ENCODE data around the gene TP53I11. TPM values are rescaled to one million over a fixed set of nuclear protein-coding genes. Genes with fewer than 3 reads are reported as not detected.

TP53I11 gene
- total and polyA plus RNA-seq, 9 of the 15 experiments (the other 6 are each of a cell fraction or from before 2014, with no cell fraction given): 0.14 to 2.5 (median 1.2) TPM; not detected in 2

GRCh38 chr11:44945666-44946065 is 5.0 kb downstream of the TP53I11 start:
- DNase-seq (ENCODE audit: extremely low read depth in 1 of 4, low spot score in 3 of 4): no peak
- Histone ChIP-seq H3K9ac (ENCODE audit: insufficient read depth in 1 of 2, low read depth in 2 of 2, low read length in 2 of 2) (no peak overlapping the region), H4K20me1 (replicated peaks; ENCODE audit: control insufficient read depth, insufficient read depth, low read length) (peaks cover 23% of the 10 kb centered on the region; the same call in 1 of the 2 replicates), H3K27me3 (ENCODE audit: control insufficient read depth in 2 of 2, insufficient read depth in 2 of 2, low read length in 2 of 2) (peaks cover 0 to 27% of the 10 kb centered on the region in 2 experiments; a peak in 2 of 5 replicates), H3K9me1 (ENCODE audit: control insufficient read depth, insufficient read depth, low read length) (no peaks in the 10 kb centered on the region), H3K4me1 (replicated peaks in 1 of 2; ENCODE audit: control insufficient read depth in 2 of 2, insufficient read depth in 2 of 2, low read length in 2 of 2) (peaks cover 0 to 16% of the 10 kb centered on the region in 2 experiments; a peak in 2 of 5 replicates), H3K27ac (ENCODE audit: extremely low read depth, low read depth, low read length) (no peak overlapping the region), H3K36me3 (ENCODE audit: control insufficient read depth, insufficient read depth, low read length) (no peaks in the 10 kb centered on the region), H2AFZ (ENCODE audit: low read depth, low read length) (no peak overlapping the region), H3K79me2 (ENCODE audit: control insufficient read depth, insufficient read depth, low read length) (no peaks in the 10 kb centered on the region), H3K4me3 (no peak overlapping the region), H3K4me2 (ENCODE audit: insufficient read depth, low read length) (no peak overlapping the region), H3K9me3 (replicated peaks; ENCODE audit: control insufficient read depth, insufficient read depth, low read depth, low read length) (no peaks in the 10 kb centered on the region)
- intact Hi-C loops (cut with micrococcal nuclease): no loop called here
- no peak for FAIRE-seq
- 6% methylated on average over 10 of the region's 11 CpGs for WGBS (ENCODE audit: insufficient coverage, low coverage, missing lambda C conversion rate)
- TF ChIP-seq POLR2AphosphoS5 (IDR thresholded peaks at IDR 0.05; ENCODE audit: control insufficient read depth, insufficient read depth, low read depth, low read length): no peak
- no peak for TF ChIP-seq HDGF (IDR thresholded peaks at IDR 0.05)
- TF ChIP-seq KDM1A (IDR thresholded peaks at IDR 0.05): no peak
- no TSS peak for BruUV-seq (replicated peaks)
- CTCF ChIA-PET (ENCODE audit: low intra/inter-chr PET ratio): interaction anchor here (0.6 kb wide), 1 partner anchor 191 kb away, joined by 3 read pairs; no protein-coding TSS in a partner anchor
- in situ Hi-C loops (cut with MboI): no loop called here
- POLR2A ChIA-PET: interaction anchor here (0.8 to 1.2 kb wide), 3 partner anchors 15 to 159 kb away, joined by 3 to 4 read pairs (median 3); no protein-coding TSS in a partner anchor
- ATAC-seq: no peak

- TF ChIP-seq ZNF124 (CRISPR knock-in tag; IDR thresholded peaks at IDR 0.05): no peak
- TF ChIP-seq ZNF324 (CRISPR knock-in tag; IDR thresholded peaks at IDR 0.05): no peak
- TF ChIP-seq GATA2 (CRISPR knock-in tag; IDR thresholded peaks at IDR 0.05): no peak
- no peak for TF ChIP-seq ZNF174 (CRISPR knock-in tag; IDR thresholded peaks at IDR 0.05)
- no peak for TF ChIP-seq USF2 (CRISPR knock-in tag; IDR thresholded peaks at IDR 0.05)
- TF ChIP-seq MBD2 (IDR thresholded peaks at IDR 0.05; ENCODE audit: borderline replicate concordance, low read depth): no peak
- no peak for TF ChIP-seq SAFB2 (IDR thresholded peaks at IDR 0.05; ENCODE audit: borderline replicate concordance, low read depth, low read length, severe bottlenecking)
- Histone ChIP-seq H3K79me2 (ENCODE audit: control insufficient read depth, insufficient read depth, low read length) (no peaks in the 10 kb centered on the region), H3K27ac (ENCODE audit: extremely low read depth, low read depth, low read length) (no peak overlapping the region), H3K4me2 (ENCODE audit: insufficient read depth, low read length) (no peak overlapping the region), H3K9me3 (replicated peaks; ENCODE audit: control insufficient read depth, insufficient read depth, low read depth, low read length) (no peaks in the 10 kb centered on the region), H3K36me3 (ENCODE audit: control insufficient read depth, insufficient read depth, low read length) (no peaks in the 10 kb centered on the region), H2AFZ (ENCODE audit: low read depth, low read length) (no peak overlapping the region), H3K9ac (ENCODE audit: insufficient read depth in 1 of 2, low read depth in 2 of 2, low read length in 2 of 2) (no peak overlapping the region), H3K4me1 (replicated peaks in 1 of 2; ENCODE audit: control insufficient read depth in 2 of 2, insufficient read depth in 2 of 2, low read length in 2 of 2) (peaks cover 0 to 10% of the 10 kb centered on the region in 2 experiments; a peak in 2 of 5 replicates), H3K9me1 (ENCODE audit: control insufficient read depth, insufficient read depth, low read length) (no peaks in the 10 kb centered on the region), H3K4me3 (no peak overlapping the region), H3K27me3 (ENCODE audit: control insufficient read depth in 2 of 2, insufficient read depth in 2 of 2, low read length in 2 of 2) (peaks cover 0 to 28% of the 10 kb centered on the region in 2 experiments; a peak in 2 of 5 replicates), H4K20me1 (replicated peaks; ENCODE audit: control insufficient read depth, insufficient read depth, low read length) (peaks cover 23% of the 10 kb centered on the region; the same call in 1 of the 2 replicates)
- ChIA-PET POLR2A (interaction anchor here (0.6 to 0.8 kb wide), 2 partner anchors 76 to 160 kb away, joined by 3 read pairs; no protein-coding TSS in a partner anchor), CTCF (ENCODE audit: low intra/inter-chr PET ratio) (interaction anchor here (0.6 kb wide), 1 partner anchor 192 kb away, joined by 3 read pairs; no protein-coding TSS in a partner anchor)
- no peak for FAIRE-seq
- no TSS peak for BruUV-seq (replicated peaks)
- 3% methylated on average over 3 of the region's 3 CpGs for WGBS (ENCODE audit: insufficient coverage, low coverage, missing lambda C conversion rate)
- intact Hi-C loops (cut with micrococcal nuclease) (no loop called here), in situ Hi-C loops (cut with MboI) (no loop called here)
- ATAC-seq: no peak
- no peak for DNase-seq (ENCODE audit: extremely low read depth in 1 of 4, low spot score in 3 of 4)
Measured at GRCh38 chr11:44944853-44945235, 5.8 kb downstream of the TP53I11 start.

All from K562 (cell line).